OCI-LY3 (cell line): Measurements from ENCODE around the gene LDLRAD4.

Source experiments
- H2AFZ ChIP-seq: fragments of 200-600, 300-600 bp; shearing (Covaris generic); 2 replicates; pipeline ENCODE4 v1.6.0; 2014; ENCODE audit warnings: antibody characterized with exemption, low read depth, low read length
- H3K27ac ChIP-seq: fragments of 200-600, 300-600 bp; sonication (generic); 2 replicates; pipeline ENCODE4 v1.5.1; 2014; ENCODE audit warnings: mild to moderate bottlenecking, low read length, moderate library complexity, mixed read lengths
- H3K27me3 ChIP-seq: fragments of 200-600, 300-600 bp; sonication (generic); 2 replicates; pipeline ENCODE4 v1.6.1; 2014; ENCODE audit warnings: low read depth, low read length, mixed read lengths
- H3K36me3 ChIP-seq: fragments of 200-600, 300-600 bp; sonication (generic); replicated peaks from 2 replicates; pipeline ENCODE3; 2014; ENCODE audit warnings: low read depth, low read length, mixed read lengths
- H3K4me1 ChIP-seq: fragments of 300-600, 200-600 bp; sonication (generic); 2 replicates; pipeline ENCODE4 v1.6.1; 2014; ENCODE audit warnings: low read length, mixed read lengths
- H3K4me2 ChIP-seq: fragments of 200-600, 300-600 bp; sonication (generic); 2 replicates; pipeline ENCODE4 v1.6.1; 2014; ENCODE audit warnings: low read length, mixed read lengths
- H3K4me3 ChIP-seq: fragments of 300-600, 200-600 bp; sonication (generic); 2 replicates; pipeline ENCODE4 v1.5.1; 2014; ENCODE audit warnings: antibody characterized with exemption, mild to moderate bottlenecking, low read length, moderate library complexity
- H3K79me2 ChIP-seq: fragments of 300-600, 200-600 bp; shearing (Covaris generic); 2 replicates; pipeline ENCODE4 v1.6.1; 2014; ENCODE audit warnings: mild to moderate bottlenecking, low read length, mixed read lengths
- H3K9ac ChIP-seq: fragments of 300-600, 200-600 bp; shearing (Covaris generic); 2 replicates; pipeline ENCODE4 v1.6.0; 2014; ENCODE audit warnings: mild to moderate bottlenecking, low read length, moderate library complexity
- H3K9me3 ChIP-seq: fragments of 200-600, 300-600 bp; shearing (Covaris generic); 2 replicates; pipeline ENCODE4 v1.6.1; 2014; ENCODE audit warnings: low read length, mixed read lengths; ENCODE audit not compliant: insufficient read depth
- H4K20me1 ChIP-seq: fragments of 200-600, 300-600 bp; sonication (generic); 2 replicates; pipeline ENCODE4 v1.6.1; 2016; ENCODE audit warnings: low read length, mixed read lengths; ENCODE audit not compliant: insufficient read depth
- EZH2phosphoT487 ChIP-seq: fragments of 200-600 bp; shearing (Covaris generic); IDR thresholded peaks from 2 replicates; pipeline ENCODE4 v1.6.1; 2018; ENCODE audit warnings: antibody characterized with exemption, mixed run types, low read depth
- TF ChIP-seq, protein P1 (sequence below): fragments of 200-600, 300-600 bp; sonication (generic); IDR thresholded peaks from 2 replicates; pipeline ENCODE4 v1.5.1; 2014; ENCODE audit warnings: antibody characterized with exemption, low read length, low read depth

Gene LDLRAD4

DNA sequence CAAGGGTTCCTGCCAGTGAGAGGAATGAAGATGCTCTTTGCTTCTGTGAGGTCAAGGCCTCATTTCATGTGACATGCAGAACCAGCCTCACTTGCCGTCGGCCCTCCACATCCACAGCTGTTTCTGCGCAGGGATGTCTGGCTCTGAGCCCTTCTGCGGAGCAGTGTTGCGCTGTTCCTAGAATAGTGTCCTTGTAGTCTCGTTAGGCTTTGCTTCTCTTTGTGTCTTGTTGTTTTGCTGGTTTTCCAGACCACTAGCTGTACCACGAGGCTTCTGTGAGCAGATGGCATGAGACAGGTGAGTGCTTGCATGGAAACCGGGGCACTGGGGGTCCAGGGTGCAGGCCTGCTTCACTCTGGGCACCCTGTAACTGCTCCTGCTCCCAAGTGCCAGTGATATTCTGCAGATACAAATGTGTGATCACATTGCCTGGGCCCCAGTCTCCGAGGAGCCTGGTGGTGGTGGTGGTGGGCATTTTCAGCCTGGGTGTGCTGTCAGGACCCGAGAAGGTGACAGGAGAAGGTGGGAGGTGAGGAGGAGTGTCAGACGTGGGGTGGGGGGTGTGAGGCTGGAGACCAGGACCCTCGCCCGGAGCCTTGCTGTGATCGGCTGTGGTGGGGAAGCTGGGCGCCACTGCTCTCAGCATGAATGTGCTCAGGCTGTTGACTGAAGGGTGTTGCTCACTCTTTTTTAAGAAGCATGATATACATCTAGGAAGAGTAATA lies 34.3 kb downstream of the LDLRAD4 start:
- H3K4me3 ChIP-seq: no peak overlapping the region
- no peaks in the 10 kb centered on the region for H3K4me1 ChIP-seq
- H2AFZ ChIP-seq: no peak overlapping the region
- no peaks in the 10 kb centered on the region for H4K20me1 ChIP-seq
- H3K4me2 ChIP-seq: no peak overlapping the region
- H3K9me3 ChIP-seq: no peaks in the 10 kb centered on the region
- TF ChIP-seq, protein P1, sequence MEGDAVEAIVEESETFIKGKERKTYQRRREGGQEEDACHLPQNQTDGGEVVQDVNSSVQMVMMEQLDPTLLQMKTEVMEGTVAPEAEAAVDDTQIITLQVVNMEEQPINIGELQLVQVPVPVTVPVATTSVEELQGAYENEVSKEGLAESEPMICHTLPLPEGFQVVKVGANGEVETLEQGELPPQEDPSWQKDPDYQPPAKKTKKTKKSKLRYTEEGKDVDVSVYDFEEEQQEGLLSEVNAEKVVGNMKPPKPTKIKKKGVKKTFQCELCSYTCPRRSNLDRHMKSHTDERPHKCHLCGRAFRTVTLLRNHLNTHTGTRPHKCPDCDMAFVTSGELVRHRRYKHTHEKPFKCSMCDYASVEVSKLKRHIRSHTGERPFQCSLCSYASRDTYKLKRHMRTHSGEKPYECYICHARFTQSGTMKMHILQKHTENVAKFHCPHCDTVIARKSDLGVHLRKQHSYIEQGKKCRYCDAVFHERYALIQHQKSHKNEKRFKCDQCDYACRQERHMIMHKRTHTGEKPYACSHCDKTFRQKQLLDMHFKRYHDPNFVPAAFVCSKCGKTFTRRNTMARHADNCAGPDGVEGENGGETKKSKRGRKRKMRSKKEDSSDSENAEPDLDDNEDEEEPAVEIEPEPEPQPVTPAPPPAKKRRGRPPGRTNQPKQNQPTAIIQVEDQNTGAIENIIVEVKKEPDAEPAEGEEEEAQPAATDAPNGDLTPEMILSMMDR: no peak
- TF ChIP-seq EZH2phosphoT487: no peak
- H3K27ac ChIP-seq: no peak overlapping the region
- H3K36me3 ChIP-seq: no peaks in the 10 kb centered on the region
- no peak overlapping the region for H3K9ac ChIP-seq
- H3K27me3 ChIP-seq: peaks cover 24% of the 10 kb centered on the region
- no peaks in the 10 kb centered on the region for H3K79me2 ChIP-seq

DNA sequence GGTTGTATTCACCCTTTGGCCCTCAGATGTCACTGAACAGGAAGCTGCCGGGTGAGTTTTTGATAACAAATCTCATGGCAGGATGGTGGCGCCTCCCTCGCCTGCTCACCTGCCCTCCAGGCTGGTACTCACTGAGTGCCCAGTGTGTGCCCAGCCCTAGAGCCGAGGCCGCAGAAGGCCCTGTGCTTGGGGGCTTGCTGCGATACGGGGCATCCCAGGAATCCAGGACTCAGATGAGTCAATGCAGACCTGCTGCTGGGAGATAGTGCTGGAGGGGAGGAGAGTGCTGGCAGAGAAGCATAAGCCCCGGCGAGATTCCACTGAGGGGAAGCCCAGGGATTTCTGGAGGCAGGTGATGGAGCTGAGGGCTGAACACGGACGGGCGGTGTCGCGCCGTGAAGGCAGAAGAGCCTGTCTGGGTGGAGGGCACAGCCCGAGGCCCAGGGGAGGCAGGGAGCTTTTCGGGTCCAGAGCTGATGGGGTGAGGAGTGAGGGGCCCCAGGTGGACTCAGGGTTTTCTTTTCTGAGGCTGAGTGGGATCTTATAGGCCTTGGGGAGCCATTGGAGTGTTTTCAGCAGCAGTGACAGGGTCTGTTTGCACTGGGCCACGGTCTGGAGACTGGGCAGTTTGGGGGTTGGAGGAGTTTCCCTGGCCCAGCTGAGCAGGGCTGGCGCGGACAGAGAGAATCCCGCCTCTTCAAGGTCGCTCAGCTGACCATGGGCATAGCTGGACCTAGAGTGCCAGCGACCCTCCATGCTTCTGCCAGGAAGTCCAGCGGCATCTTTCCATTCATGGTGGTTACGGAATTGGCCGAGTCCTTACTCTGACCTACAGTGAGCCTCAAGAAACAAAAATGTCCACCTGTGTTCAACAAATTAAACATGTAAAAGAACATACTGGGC lies 35.5 kb downstream of the LDLRAD4 start:
- H3K4me2 ChIP-seq: no peak overlapping the region
- no peaks in the 10 kb centered on the region for H3K4me1 ChIP-seq
- H3K27ac ChIP-seq: no peak overlapping the region
- no peaks in the 10 kb centered on the region for H3K36me3 ChIP-seq
- H3K9me3 ChIP-seq: no peaks in the 10 kb centered on the region
- H2AFZ ChIP-seq: no peak overlapping the region
- peaks cover 31% of the 10 kb centered on the region for H3K27me3 ChIP-seq
- no peaks in the 10 kb centered on the region for H4K20me1 ChIP-seq
- H3K4me3 ChIP-seq: no peak overlapping the region
- H3K79me2 ChIP-seq: no peaks in the 10 kb centered on the region
- no peak overlapping the region for H3K9ac ChIP-seq
- no peak for TF ChIP-seq EZH2phosphoT487
- TF ChIP-seq, protein P1: no peak

DNA sequence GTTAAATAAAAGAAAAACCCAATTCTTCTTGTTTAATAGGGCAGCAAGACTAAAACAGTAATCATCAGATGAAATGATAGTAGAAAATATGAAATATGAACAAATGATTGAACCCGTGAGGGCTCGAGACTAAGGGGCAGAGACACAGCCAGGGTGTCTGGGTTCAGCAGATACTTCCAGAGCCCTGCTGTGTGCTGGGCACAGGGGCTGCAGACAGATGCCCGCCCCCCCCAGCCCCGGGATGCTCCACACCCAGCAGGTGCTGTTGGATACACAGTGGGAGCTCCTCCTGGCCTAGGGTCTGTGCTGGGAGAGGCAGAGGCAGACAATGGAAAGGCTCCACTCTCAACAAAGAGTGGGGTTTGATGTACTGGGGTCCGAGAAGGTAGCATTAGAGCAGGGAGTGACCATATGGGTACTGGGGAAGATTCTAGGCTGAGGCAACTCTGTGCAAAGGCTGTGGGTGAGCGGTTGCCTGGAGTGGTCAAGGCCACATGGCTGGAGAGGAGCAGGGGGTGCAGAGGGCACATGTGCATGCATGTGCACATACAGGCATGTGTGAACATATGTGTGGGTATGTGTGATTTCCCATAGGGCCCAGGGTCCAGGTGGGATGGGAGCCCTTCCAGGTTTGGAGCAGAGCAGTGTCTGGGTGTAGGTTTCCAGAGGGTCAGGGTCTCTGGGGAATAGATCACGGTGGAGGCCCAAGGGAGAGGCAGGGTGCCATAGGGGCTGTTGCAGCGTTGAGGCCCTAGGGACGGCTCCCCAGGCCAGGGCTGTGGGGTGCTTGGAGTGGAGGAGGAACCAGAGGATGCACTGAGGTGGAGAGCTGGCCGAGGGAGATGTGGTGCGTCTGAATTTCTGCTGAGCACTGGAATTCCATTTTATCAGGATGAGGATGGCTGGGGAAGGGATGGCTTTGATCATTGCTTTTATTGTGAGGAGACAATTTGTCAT lies 36.7 kb downstream of the LDLRAD4 start:
- Histone ChIP-seq H3K4me2 (no peak overlapping the region), H3K79me2 (no peaks in the 10 kb centered on the region), H2AFZ (no peak overlapping the region), H3K36me3 (no peaks in the 10 kb centered on the region), H3K4me3 (no peak overlapping the region), H3K4me1 (no peaks in the 10 kb centered on the region), H4K20me1 (no peaks in the 10 kb centered on the region), H3K9me3 (no peaks in the 10 kb centered on the region), H3K27me3 (peaks cover 42% of the 10 kb centered on the region), H3K27ac (no peak overlapping the region), H3K9ac (no peak overlapping the region)
- TF ChIP-seq, protein P1: no peak
- no peak for TF ChIP-seq EZH2phosphoT487
